NCI-H128 (cell line): ENCODE measurements around the gene TLX2.
"Not testable (repeated sequence)": the region's sequence is repeated elsewhere in the genome, so short reads cannot be mapped to it uniquely, and the experiment has no call there.

ENCODE experiments used
- DNase-seq: peaks from one replicate; lab custom pipeline; 2025; ENCODE audit not compliant: unreplicated experiment; lab: John Stamatoyannopoulos, UW

The TLX2 gene

DNA sequence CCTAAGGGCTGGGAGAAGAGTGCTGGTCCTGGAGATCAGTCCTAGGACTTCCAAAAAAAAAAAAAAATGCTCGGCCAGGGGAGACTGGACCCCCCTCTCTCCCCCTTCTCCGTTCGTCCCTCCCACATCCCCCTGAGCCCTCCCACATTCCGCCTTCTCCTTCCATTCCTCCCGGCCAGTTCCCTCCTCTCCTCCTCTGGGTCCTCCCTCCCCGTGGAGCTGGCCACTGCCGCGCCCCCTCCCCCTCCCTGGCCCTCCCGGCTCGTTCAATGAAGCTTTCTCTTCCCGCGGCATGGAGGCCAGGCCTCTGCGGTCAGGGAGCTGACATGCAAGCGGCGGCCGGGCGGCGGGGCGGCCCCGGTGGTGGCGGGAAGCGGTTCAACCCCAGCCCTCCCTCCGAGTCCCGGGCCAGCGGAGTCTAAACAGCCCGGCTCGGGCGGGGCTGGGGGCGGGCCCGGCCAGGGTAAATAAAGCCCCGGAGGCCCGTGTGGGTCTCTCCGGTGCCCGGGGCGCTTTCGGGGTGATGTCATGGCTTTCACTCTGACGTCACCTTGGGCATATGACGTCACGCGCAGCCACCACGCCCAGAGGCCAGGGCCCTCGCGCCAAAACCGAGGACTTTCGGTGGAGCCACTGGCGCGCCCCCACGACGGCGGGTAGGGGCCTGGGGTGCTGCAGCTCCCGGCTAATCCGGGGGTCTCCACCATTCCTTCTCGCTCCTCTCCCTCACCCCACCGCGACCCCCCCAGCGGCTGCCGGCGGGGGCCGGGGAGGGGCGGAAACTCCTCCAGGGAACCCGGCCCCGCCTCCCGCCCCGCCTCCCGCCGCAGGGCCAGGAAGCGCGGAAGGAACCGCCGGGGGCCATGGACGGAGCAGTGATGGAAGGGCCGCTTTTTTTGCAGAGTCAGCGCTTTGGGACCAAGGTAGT is 39.9 kb downstream of the TLX2 start, which contains the start of the genes DOK1 and LOXL3:
Gene DOK1, plus strand, starts transcription at position 829 of the 928 bp plus-strand sequence. Its CDS starts 35 bp downstream, at position 864.
Gene LOXL3, minus strand, starts transcription at position 51 of the 928 bp plus-strand sequence. CDS start 1,308 bp downstream, outside the sequence.
- DNase-seq = peak; percentile 17

DNA sequence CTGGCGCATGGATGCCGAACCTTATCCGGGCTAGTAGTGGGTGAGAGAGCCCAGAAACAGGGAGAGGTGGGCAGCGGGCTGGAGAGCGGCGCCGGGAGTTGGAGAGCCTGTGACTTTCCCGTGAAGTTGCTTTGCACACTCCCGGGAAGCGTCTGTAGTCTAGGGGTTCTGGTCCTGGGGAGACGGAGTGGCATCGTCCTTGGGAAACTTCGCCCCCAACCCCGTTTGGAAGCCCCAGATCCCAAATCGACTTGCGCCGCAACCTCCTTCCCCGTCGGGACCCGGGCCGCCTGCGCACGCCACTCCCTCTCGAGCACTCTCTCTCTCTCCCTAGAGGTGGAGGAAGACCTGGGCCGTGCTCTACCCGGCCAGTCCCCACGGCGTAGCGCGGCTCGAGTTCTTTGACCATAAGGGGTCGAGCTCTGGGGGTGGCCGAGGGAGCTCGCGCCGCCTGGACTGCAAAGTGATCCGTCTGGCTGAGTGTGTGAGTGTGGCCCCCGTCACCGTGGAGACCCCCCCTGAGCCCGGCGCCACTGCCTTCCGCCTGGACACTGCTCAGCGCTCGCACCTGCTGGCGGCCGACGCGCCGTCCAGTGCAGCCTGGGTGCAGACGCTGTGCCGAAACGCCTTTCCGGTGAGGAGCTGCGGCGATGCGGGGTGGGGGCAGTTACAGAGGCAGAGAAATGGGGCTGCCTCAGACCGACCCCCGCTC is 40.7 kb downstream of the TLX2 start:
- DNase-seq = no peak

DNA sequence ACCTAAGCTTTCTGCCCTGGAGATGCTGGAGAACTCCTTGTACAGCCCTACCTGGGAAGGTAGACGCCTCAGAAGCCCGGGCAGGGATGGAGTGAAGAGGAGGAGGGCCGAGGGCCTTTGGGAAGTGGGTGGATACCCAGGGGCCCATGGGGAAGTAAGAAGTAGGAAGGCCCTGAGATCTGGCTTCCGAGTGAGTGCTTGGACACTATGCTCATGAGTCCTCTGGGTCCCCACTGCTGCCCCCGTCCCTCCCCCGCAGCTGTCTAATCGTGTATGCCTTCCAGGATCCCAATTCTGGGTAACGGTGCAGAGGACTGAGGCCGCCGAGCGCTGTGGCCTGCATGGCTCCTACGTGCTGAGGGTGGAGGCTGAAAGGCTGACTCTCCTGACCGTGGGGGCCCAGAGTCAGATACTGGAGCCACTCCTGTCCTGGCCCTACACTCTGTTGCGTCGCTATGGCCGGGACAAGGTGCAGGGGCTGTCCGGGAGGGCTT is 41.4 kb downstream of the TLX2 start:
- DNase-seq = no peak

DNA sequence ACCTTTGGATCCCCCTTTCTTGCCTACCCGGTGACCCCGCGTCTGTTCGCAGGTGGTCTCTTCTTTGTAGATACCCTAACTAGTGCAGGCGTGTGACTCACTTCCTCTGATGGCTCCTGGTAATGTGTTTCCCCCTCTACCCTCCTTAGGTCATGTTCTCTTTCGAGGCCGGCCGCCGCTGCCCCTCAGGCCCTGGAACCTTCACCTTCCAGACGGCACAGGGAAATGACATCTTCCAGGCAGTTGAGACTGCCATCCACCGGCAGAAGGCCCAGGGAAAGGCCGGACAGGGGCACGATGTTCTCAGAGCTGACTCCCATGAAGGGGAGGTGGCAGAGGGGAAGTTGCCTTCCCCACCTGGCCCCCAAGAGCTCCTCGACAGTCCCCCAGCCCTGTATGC is 41.9 kb downstream of the TLX2 start:
- DNase-seq = no peak

DNA sequence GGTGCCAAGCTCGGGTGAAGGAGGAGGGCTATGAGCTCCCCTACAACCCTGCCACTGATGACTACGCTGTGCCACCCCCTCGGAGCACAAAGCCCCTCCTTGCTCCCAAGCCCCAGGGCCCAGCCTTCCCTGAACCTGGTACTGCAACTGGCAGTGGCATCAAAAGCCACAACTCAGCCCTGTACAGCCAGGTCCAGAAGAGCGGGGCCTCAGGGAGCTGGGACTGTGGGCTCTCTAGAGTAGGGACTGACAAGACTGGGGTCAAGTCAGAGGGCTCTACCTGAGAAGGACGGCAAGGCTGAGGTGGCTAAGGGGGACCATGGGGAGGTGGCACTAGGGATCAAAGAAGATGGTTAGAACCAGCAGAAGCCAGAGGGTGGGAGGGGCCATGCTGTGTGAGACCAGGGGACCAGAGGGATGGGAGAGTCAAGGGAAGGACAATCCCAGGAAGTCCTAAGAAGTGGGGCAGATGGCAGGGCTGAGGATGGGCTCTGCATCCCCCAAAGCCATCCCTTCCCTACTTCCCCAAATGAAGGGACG is 42.7 kb downstream of the TLX2 start:
- no peak for DNase-seq

DNA sequence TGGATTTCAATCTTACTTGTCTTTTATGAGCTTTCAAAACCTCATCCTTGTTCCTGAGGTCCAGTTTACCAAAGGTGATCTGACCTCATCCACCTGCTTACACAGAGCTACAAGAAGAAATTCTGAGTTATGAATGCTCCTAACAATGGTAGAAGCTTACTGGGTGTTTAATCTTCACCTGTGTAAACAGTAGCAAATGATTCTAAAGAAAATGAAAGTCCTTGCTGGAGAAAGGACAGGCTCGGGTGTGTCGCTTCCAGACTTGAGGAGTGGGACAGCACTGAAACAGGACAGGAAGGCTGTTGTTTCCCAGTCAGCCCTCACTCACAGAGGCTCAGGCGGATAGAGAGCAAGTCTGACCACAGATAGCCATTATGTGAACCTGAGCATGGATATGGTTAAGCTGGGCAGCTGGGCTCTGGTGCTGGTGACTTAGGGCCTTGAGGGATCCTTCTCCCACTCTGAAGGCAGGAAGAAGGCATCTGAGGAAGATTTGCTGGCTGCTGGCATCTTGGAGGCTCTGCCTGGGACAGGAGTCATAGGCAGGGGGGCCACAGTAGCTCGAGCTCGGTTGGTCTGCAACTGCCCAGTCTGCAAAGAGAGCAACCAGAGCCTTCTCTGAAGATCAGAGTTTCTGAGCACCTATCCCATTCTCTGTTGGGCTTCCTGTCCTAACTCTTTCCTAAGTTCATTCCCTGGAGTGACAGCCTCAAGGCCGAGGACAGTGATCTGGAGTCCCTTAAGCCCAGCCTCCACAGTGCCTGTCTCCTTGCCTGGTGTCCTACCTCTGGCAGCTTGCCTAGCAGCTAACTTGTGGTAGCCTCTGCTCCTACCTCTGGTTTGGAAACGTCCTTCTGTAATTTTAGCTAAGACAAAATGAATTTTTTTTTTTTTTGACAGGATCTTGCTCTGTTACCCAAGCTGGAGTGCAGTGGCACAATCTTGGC is 44.3 kb downstream of the TLX2 start:
- DNase-seq = no peak

DNA sequence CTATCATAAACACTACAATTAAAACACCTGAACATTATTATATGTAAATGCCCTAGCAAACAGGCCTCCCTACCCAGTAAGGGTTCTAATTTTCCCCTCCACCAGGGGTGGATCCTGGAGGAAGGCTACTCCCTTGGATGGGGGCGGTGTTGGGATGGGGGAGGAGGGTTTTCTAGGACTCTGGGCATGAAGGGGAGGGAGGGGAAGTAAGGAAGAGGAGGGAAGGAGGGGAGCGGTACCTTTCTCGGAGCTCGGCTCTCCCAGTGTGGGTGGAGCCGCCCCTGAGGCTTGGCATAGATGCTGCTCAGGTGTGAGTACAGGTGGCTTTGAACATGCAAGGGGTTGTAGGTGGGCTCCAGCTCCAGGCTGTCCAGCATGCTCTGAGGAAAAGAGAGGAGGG is 45.7 kb downstream of the TLX2 start:
- DNase-seq = no peak

DNA sequence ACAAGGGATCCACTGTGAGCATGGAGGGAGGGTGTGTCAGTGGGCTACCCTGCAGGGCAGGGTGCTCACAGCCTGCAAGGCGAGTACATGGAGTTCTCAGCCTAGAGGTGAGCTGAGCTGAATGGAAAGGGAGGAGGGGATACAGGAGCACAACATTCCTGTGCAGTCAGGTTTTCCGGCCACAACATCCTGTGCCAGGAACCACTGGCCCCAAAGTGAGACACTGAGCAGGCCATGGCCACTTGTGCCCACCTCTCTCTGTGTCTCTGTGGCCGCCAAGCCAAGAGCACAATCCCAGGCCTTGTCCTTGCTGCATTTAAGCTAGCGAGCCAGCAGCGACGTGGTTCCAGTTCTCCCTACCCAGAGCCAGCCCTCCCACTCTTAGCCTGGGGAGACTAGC is 46.3 kb downstream of the TLX2 start:
- no peak for DNase-seq

DNA sequence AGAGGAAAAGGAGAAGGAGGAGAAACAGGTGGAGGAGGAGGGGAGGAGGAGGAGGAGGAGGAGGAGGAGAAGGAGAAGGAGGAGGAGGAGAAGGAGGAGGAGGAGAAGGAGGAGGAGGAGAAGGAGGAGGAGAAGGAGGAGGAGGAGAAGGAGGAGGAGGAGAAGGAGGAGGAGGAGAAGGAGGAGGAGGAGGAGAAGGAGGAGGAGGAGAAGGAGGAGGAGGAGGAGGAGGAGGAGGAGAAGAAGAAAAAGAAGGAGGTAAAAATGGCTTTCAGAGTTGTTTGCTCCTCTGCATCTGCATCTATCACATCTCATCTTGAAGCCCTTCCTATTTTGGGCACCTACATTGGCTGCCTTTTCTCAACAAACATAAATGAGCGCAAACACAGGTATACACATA is 46.8 kb downstream of the TLX2 start:
- not testable (repeated sequence) for DNase-seq

DNA sequence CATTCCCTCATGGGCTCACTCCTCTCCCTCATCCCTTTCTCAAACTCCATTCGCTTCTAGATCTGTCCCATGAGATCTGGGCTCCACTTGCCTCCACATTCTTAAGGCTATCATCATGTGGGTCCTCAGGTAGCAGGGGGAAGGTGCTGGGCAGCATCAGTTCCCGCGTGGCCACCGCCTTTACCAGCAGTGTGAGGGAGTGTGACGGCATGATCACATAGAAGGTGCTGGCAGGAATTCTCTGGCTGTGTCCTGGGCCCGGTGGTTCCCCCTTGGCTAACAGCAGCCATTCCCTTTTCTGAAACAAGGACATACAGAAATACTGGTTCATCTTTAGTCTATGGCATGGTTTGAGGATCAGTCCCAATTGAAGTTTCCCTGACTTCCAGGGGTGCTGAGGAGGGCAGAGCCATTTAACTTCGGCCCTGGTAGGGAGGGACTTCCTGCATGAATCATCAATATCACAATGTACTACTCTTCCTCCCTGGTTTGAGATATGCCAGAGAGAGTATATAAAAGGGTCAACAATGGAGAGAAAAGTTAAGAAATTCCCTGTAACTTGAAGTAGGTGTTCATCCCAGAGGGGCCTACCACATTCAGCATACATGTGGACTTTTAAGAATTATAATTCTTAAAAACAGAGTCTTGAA is 48.0 kb downstream of the TLX2 start:
- DNase-seq = no peak

DNA sequence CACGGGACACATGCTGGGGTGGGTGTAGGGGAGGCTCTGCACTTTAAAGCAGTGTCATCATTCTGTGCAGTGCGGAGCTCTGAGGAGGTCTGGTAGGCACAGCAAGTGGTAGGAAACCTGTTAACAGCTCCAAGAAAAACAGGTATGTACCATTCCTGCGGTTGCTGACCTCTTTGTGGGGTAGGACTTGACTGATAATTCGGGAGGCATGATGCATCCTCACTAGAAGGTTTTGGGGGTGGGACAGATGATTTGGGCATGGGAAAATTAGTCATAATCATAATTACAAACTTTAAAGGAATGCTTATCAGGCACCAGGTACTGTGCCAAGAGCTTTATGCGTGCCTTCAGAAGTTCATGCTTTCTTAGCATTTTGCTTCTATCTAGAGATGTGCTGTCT is 50.0 kb downstream of the TLX2 start:
- no peak for DNase-seq

DNA sequence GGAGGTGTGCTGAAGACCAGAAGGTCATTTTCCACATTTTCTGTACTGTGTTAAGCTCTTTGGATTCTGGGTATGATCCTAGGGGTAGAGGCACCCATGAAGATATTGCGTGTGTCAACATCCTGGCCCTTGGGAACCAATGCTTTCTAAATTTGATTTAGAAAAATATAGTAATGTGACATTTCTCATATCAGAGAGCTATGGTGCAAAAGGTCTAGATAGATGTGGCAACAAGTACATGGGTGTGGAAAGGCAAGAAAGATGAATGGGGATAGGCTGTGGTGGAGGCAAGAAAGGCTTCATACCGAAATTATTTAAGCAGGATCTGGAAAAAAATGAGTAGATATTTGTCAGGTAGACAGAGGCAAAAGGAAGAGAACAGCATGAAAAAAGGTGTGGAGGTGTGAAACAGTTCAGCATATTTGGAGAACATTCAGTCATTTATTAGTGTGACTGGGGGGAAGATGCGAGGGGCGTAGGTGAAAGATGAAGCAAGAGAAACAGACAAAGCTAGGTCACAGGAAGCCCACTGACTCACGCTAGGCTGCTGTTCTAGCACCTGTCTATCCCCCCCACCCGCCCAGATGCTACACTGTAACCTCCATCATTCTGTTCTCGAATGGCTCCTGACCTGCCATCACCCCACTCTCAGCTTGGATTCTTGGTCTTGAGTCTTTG is 52.0 kb downstream of the TLX2 start:
- DNase-seq = no peak

DNA sequence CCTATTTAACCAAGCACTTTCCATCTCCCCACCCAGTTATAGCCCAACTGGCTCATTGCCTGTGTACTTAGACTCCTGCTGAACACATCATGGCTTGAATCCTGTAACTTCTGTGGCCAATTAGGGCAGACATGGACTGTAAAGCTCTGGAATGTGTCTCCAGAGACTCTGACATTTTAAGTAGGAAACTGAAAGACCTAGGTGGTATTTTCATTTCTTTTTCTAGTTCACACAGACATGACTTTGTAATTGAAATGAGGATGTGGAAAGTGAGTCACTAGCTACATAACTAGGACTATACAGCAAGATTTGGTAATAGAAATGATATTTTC is 52.5 kb downstream of the TLX2 start:
- DNase-seq = no peak
